Progenitor cell of endocrine pancreas (in vitro differentiated cells): ENCODE results near the gene GDA. TPM values are rescaled to one million over a fixed set of nuclear protein-coding genes. Genes with fewer than 3 reads are reported as not detected.

Experiments
- DNase-seq: peaks from one replicate; pipeline ENCODE4 v3.0.0; 2021; ENCODE audit warnings: low spot score; ENCODE audit not compliant: unreplicated experiment
- H3K27ac Mint-ChIP-seq: 2 replicates; pipeline ENCODE4 v1.8.0; 2021; ENCODE audit warnings: mild to moderate bottlenecking, moderate library complexity, mixed read lengths
- H3K27me3 Mint-ChIP-seq: 2 replicates; pipeline ENCODE4 v1.8.0; 2021; ENCODE audit warnings: mixed read lengths
- H3K36me3 Mint-ChIP-seq: 2 replicates; pipeline ENCODE4 v1.8.0; 2022; ENCODE audit warnings: mixed read lengths; ENCODE audit not compliant: insufficient read depth
- H3K4me1 Mint-ChIP-seq: 2 replicates; pipeline ENCODE4 v1.8.0; 2021; ENCODE audit warnings: low read depth, mixed read lengths
- H3K4me3 Mint-ChIP-seq: 2 replicates; pipeline ENCODE4 v1.8.0; 2021; ENCODE audit warnings: low read depth, mild to moderate bottlenecking, moderate library complexity, mixed read lengths
- H3K9me3 Mint-ChIP-seq: 2 replicates; pipeline ENCODE4 v1.8.0; 2021; ENCODE audit warnings: low read depth, mixed read lengths
- CTCF ChIP-seq: fragments of 200-600 bp; sonication (generic); IDR thresholded peaks from one replicate; pipeline ENCODE4 v1.5.0; 2021; ENCODE audit warnings: antibody characterized with exemption, mild to moderate bottlenecking; ENCODE audit not compliant: unreplicated experiment
- total RNA-seq: library from RNA; stranded (reverse); gene quantifications from 2 replicates; pipeline ENCODE4 v1.2.1, GENCODE V29; 2021

GDA gene
- total RNA-seq, 1 donor from 2014 or later, result 5.5 TPM

GRCh38 chr9:72203205-72203803, 54.1 kb downstream of the GDA start:
- Mint-ChIP-seq H3K4me1 (peaks cover 1% of the 10 kb centered on the region), H3K9me3 (no peaks in the 10 kb centered on the region), H3K36me3 (no peaks in the 10 kb centered on the region), H3K27ac (no peak overlapping the region), H3K4me3 (no peak overlapping the region), H3K27me3 (no peaks in the 10 kb centered on the region)
- peak; percentile 61 for TF ChIP-seq CTCF
- DNase-seq, result no peak

DNA sequence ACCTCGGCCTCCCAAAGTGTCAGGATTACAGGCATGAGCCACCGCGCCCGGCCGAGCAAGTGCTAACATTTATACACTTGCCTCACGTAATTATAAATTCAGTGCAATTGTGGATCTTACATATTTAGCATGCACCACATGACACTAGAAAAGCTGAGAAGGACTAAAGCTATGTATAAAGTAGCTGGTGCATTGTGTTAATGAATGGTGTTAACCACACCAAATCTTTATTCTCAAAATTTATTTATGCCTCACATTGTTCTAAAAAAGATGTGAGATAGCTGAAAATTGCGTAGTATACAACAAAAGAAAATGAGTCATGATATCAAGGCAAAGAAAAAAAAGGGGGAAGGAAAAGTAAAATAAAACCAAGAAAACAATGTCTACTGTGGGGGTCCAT, 54.8 kb downstream of the GDA start:
- Mint-ChIP-seq H3K27me3 (no peaks in the 10 kb centered on the region), H3K4me3 (no peak overlapping the region), H3K27ac (no peak overlapping the region), H3K36me3 (no peaks in the 10 kb centered on the region), H3K4me1 (peaks cover 1% of the 10 kb centered on the region), H3K9me3 (no peaks in the 10 kb centered on the region)
- no peak for DNase-seq
- no peak for TF ChIP-seq CTCF

DNA sequence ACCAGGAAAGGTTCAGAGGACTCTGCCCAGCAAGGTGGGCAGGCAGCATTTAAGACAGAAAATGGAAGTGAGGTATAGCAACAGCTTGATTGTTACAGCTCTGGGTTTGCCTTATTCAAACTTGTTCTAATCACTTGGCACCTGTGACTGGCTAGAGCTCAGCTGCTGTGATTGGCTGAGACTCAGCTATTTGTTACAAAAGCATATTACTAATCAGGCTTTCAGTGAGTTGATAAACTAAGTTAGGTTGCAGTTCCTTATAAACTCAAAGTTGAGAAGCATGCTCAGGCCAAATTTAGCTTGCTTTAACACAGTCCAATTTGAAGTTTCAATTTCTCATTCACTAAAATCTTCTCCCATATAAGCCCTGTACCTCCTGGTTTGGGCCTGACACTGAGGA, 56.3 kb downstream of the GDA start:
- H3K36me3 Mint-ChIP-seq, result no peaks in the 10 kb centered on the region
- H3K4me3 Mint-ChIP-seq, result no peak overlapping the region
- H3K27me3 Mint-ChIP-seq, result no peaks in the 10 kb centered on the region
- TF ChIP-seq CTCF, result no peak
- no peak for DNase-seq
- H3K27ac Mint-ChIP-seq, result no peak overlapping the region
- H3K9me3 Mint-ChIP-seq, result no peaks in the 10 kb centered on the region
- peaks cover 1% of the 10 kb centered on the region for H3K4me1 Mint-ChIP-seq

DNA sequence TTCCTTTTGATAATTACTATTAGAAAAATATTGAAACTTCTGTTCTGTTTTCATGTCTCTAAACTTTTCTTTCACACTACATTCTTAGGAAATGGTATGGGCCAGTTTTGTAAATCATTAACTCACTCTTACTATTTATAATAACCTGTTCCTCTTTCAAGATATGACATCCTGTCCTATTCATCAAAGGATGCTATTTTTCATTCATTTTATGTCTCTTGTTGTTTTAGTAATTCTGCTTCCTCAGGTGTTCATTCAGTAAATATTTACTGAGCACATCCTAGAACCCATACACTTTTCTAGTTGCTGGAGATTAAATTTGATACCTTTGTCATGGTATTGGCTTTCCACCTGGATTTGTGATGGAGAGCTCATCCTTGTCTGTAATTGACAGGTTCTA, 58.0 kb downstream of the GDA start:
- Mint-ChIP-seq H3K4me3 (no peak overlapping the region), H3K36me3 (peaks cover 3% of the 10 kb centered on the region), H3K27me3 (no peaks in the 10 kb centered on the region), H3K4me1 (peaks cover 1% of the 10 kb centered on the region), H3K9me3 (no peaks in the 10 kb centered on the region), H3K27ac (no peak overlapping the region)
- no peak for TF ChIP-seq CTCF
- DNase-seq, result no peak

- no peak for DNase-seq
- Mint-ChIP-seq H3K36me3 (peaks cover 8% of the 10 kb centered on the region), H3K27me3 (no peaks in the 10 kb centered on the region), H3K9me3 (peaks cover 4% of the 10 kb centered on the region), H3K4me3 (no peak overlapping the region), H3K4me1 (no peaks in the 10 kb centered on the region), H3K27ac (no peak overlapping the region)
- no peak for TF ChIP-seq CTCF
Measured at GRCh38 chr9:72210522-72210921, 61.3 kb downstream of the GDA start.
